HepG2 (cell line): ENCODE results near the gene PIANP. TPM values are rescaled to one million over a fixed set of nuclear protein-coding genes. Genes with fewer than 3 reads are reported as not detected.

Experiments used
- BRF2 ChIP-seq: sonication (generic); formaldehyde crosslinking; IDR thresholded peaks from 2 replicates; pipeline ENCODE4 v1.8.1; 2022; ENCODE audit warnings: mild to moderate bottlenecking, missing genetic modification reagents
- CENPBD1 ChIP-seq: sonication (generic); formaldehyde crosslinking; IDR thresholded peaks from 2 replicates; pipeline ENCODE4 v1.8.0; 2022; ENCODE audit warnings: missing genetic modification reagents, low read depth, mild to moderate bottlenecking, borderline replicate concordance
- GABPA ChIP-seq, 2 experiments: IDR thresholded peaks; 2 replicates each; pipeline ENCODE4 v1.6.1; 2011 to 2016; ENCODE audit warnings: low read depth in 2 of 2, low read length in 1 of 2, missing biosample characterization in 1 of 2, missing genetic modification characterization in 1 of 2
- GLMP ChIP-seq: sonication (generic); formaldehyde crosslinking; IDR thresholded peaks from 2 replicates; pipeline ENCODE4 v1.9.0; 2021; ENCODE audit warnings: missing genetic modification reagents, mild to moderate bottlenecking, borderline replicate concordance
- GMEB1 ChIP-seq: sonication (generic); formaldehyde crosslinking; IDR thresholded peaks from 2 replicates; pipeline ENCODE4 v1.5.1; 2020; ENCODE audit warnings: missing genetic modification reagents, mild to moderate bottlenecking, borderline replicate concordance
- MIER2 ChIP-seq: IDR thresholded peaks from 2 replicates; pipeline ENCODE4 v1.6.1; 2016; ENCODE audit warnings: missing biosample characterization, missing genetic modification reagents
- NFKB2 ChIP-seq: sonication (generic); formaldehyde crosslinking; IDR thresholded peaks from 2 replicates; pipeline ENCODE4 v1.4.0; 2020; ENCODE audit warnings: missing genetic modification reagents, borderline replicate concordance
- THYN1 ChIP-seq: sonication (generic); formaldehyde crosslinking; IDR thresholded peaks from 2 replicates; pipeline ENCODE4 v1.8.1; 2023; ENCODE audit warnings: low read depth, mild to moderate bottlenecking, moderate library complexity, missing genetic modification reagents, borderline replicate concordance
- ZBED4 ChIP-seq: sonication (generic); formaldehyde crosslinking; IDR thresholded peaks from 2 replicates; pipeline ENCODE4 v1.4.0; 2020; ENCODE audit warnings: missing genetic modification reagents, borderline replicate concordance
- ZFP37 ChIP-seq: sonication (generic); formaldehyde crosslinking; IDR thresholded peaks from 2 replicates; pipeline ENCODE4 v1.4.0; 2020; ENCODE audit warnings: missing genetic modification reagents, borderline replicate concordance
- ZNF646 ChIP-seq: sonication (generic); formaldehyde crosslinking; IDR thresholded peaks from 2 replicates; pipeline ENCODE4 v1.9.0; 2021; ENCODE audit warnings: mild to moderate bottlenecking, missing genetic modification reagents
- polyA plus RNA-seq, 8 experiments: library from polyadenylated mRNA; depleted of rRNA in 3 of 8; stranded (reverse) in 7 of 8; unstranded in 1 of 8; fragments of >200 nt; fragmentation: Illumina TruSeq in 4 of 8; extraction: Trizol in 4 of 8; gene quantifications; 2 replicates each; pipeline versions ENCODE4 v1.2.1 to v1.2.3, GENCODE V29; 2011 to 2016; ENCODE audit warnings: low read depth in 4 of 8, missing spikeins in 1 of 8, mixed read lengths in 1 of 8; ENCODE audit not compliant: insufficient read depth in 1 of 8
- total RNA-seq, 5 experiments: library from RNA; depleted of rRNA; stranded (reverse); fragments of >200 nt; fragmentation: Illumina TruSeq; extraction: Trizol; gene quantifications; 2 replicates each; pipeline ENCODE4 v1.2.3, GENCODE V29; 2016; ENCODE audit warnings: low read depth in 1 of 5

Gene PIANP
- total and polyA plus RNA-seq, 2 of the 13 experiments (the other 11 are each of a cell fraction or from before 2014, with no cell fraction given), result not detected

- peak; percentile 94 for TF ChIP-seq GMEB1 (CRISPR knock-in tag)
- TF ChIP-seq BRF2 (CRISPR knock-in tag), result no peak
- no peak for TF ChIP-seq ZNF646 (CRISPR knock-in tag)
- TF ChIP-seq ZBED4 (CRISPR knock-in tag), result no peak
- TF ChIP-seq ZFP37 (CRISPR knock-in tag), result no peak
- TF ChIP-seq MIER2 (CRISPR knock-in tag), result no peak
- peak; percentile 85; the same call in 1 of the 2 replicates for TF ChIP-seq CENPBD1 (CRISPR knock-in tag)
- no peak for TF ChIP-seq GLMP
- no peak for TF ChIP-seq THYN1 (CRISPR knock-in tag)
- TF ChIP-seq NFKB2 (CRISPR knock-in tag), result no peak
- TF ChIP-seq GABPA (IDR thresholded peaks at IDR 0.05; ENCODE audit: low read depth, low read length), result peak; percentile 93
- peak; percentile 100 for TF ChIP-seq GABPA (CRISPR knock-in tag; IDR thresholded peaks at IDR 0.05; ENCODE audit: low read depth)
Observed at GRCh38 chr12:6662906-6663742, 37.5 kb downstream of the PIANP start, which contains the start of gene ING4 (continued).
